SH-SY5Y (cell line): ENCODE data around the gene EME2.

Experiments used
- GATA2 ChIP-seq: IDR thresholded peaks from 2 replicates; pipeline ENCODE4 v1.6.1; 2011; ENCODE audit warnings: mild to moderate bottlenecking, low read depth, low read length
- GATA3 ChIP-seq: IDR thresholded peaks from 2 replicates; pipeline ENCODE4 v1.6.1; 2011; ENCODE audit warnings: low read depth, mild to moderate bottlenecking, low read length, moderate library complexity

GRCh38 chr16:1823821-1824220 is 51.2 kb downstream of the EME2 start:
- TF ChIP-seq GATA2, result no peak
- TF ChIP-seq GATA3, result no peak
